Measurements from ENCODE around the gene TRAPPC2. TPM values are rescaled to one million over a fixed set of nuclear protein-coding genes. Genes with fewer than 3 reads are reported as not detected.

The TRAPPC2 gene
- total and polyA plus RNA-seq, 2 of the 4 experiments (the other 2 are of a cell fraction): 11.3 to 13.8 TPM

- no peak overlapping the region for H3K18ac ChIP-seq (ENCODE audit: low read depth, low read length)
- no peak overlapping the region for H2AK9ac ChIP-seq (replicated peaks; ENCODE audit: low read depth, low read length, poor library complexity)
- in situ Hi-C loops (cut with MboI; ENCODE audit: low sequenced_read_pairs): no loop called here
- peaks cover 10% of the 10 kb centered on the region for H3K27me3 ChIP-seq (ENCODE audit: control insufficient read depth, insufficient read depth, low read length)
- H3K4me3 ChIP-seq (ENCODE audit: insufficient read depth, low read depth, low read length): no peak overlapping the region
- 90% methylated on average over 2 of the region's 4 CpGs; no CpG with 5 or more reads in 1 of the 2 experiments for WGBS, 2 experiments (ENCODE audit: extremely low coverage in 2 of 2, insufficient read length in 1 of 2)
- dilution Hi-C loops (cut with HindIII; ENCODE audit: low sequenced_read_pairs, unreplicated experiment): no loop called here
- no peak for ATAC-seq (ENCODE audit: low read depth)
- no peak overlapping the region for H3K4me2 ChIP-seq (ENCODE audit: low read depth, low read length)
- H3K14ac ChIP-seq (replicated peaks; ENCODE audit: low read depth, low read length): no peak overlapping the region
- H2AK5ac ChIP-seq (ENCODE audit: low read depth, low read length): no peak overlapping the region
- CTCF ChIA-PET: no interaction called here
- TF ChIP-seq CHD1 (IDR thresholded peaks at IDR 0.05; ENCODE audit: low read depth, low read length) (no peak), RFX5 (IDR thresholded peaks at IDR 0.05; ENCODE audit: low read depth, low read length) (no peak), MAFK (IDR thresholded peaks at IDR 0.05; ENCODE audit: low read depth, low read length) (no peak), NFE2L2 (IDR thresholded peaks at IDR 0.05; ENCODE audit: low read depth, low read length) (no peak), FOS (IDR thresholded peaks at IDR 0.05; ENCODE audit: low read depth, low read length) (no peak), POLR2A (IDR thresholded peaks at IDR 0.05; ENCODE audit: low read depth, low read length) (no peak), MXI1 (IDR thresholded peaks at IDR 0.05; ENCODE audit: borderline replicate concordance, low read depth, low read length) (no peak), MAZ (IDR thresholded peaks at IDR 0.05; ENCODE audit: borderline replicate concordance, low read depth, low read length) (no peak), USF2 (IDR thresholded peaks at IDR 0.05; ENCODE audit: low read depth, low read length) (no peak), SMC3 (IDR thresholded peaks at IDR 0.05; ENCODE audit: low read depth, low read length) (no peak), RCOR1 (IDR thresholded peaks at IDR 0.05; ENCODE audit: insufficient replicate concordance, low read length) (no peak), RAD21 (IDR thresholded peaks at IDR 0.05; ENCODE audit: low read length) (no peak), CEBPB (IDR thresholded peaks at IDR 0.05; ENCODE audit: low read depth, low read length) (no peak), CTCF (conservative IDR thresholded peaks at IDR 0.05; ENCODE audit: low read depth, low read length) (no peak), ELK1 (IDR thresholded peaks at IDR 0.05; ENCODE audit: borderline replicate concordance, low read depth, low read length) (no peak), BHLHE40 (IDR thresholded peaks at IDR 0.05; ENCODE audit: low read depth, low read length) (no peak)
- no peak overlapping the region for H4K5ac ChIP-seq (ENCODE audit: low read depth, low read length)
- H4K20me1 ChIP-seq (ENCODE audit: insufficient read depth, low read length): no peaks in the 10 kb centered on the region
- no peak overlapping the region for H4K91ac ChIP-seq (ENCODE audit: insufficient read depth, low read depth, low read length)
- no peaks in the 10 kb centered on the region for H3K36me3 ChIP-seq (ENCODE audit: control insufficient read depth, insufficient read depth, low read length)
- no peak overlapping the region for H2AFZ ChIP-seq (replicated peaks; ENCODE audit: low read length, poor library complexity)
- no TSS peak for BruUV-seq (replicated peaks)
- no peak overlapping the region for H3K56ac ChIP-seq (ENCODE audit: extremely low read depth, insufficient read depth, low read length)
- H2BK15ac ChIP-seq (ENCODE audit: low read depth, low read length): no peak overlapping the region
- H3K79me1 ChIP-seq (ENCODE audit: low read depth in 1 of 2, low read length in 2 of 2): peaks cover under 1 to 2% of the 10 kb centered on the region in 2 experiments; a peak in 1 of 4 replicates
- no peaks in the 10 kb centered on the region for H3K4me1 ChIP-seq (ENCODE audit: control insufficient read depth, insufficient read depth, low read length)
- H3K4ac ChIP-seq (ENCODE audit: low read depth, low read length): no peak overlapping the region
- H3K9me3 ChIP-seq (ENCODE audit: control insufficient read depth, insufficient read depth, low read length): no peaks in the 10 kb centered on the region
- no peak overlapping the region for H3K9ac ChIP-seq (ENCODE audit: low read depth, low read length)
- H3K23ac ChIP-seq (ENCODE audit: low read depth, low read length): no peak overlapping the region
- H3K9me1 ChIP-seq (ENCODE audit: insufficient read depth, low read length): no peaks in the 10 kb centered on the region
- no peak overlapping the region for H4K8ac ChIP-seq (ENCODE audit: low read depth in 2 of 2, low read length in 2 of 2)
- no peak for DNase-seq
- H2BK5ac ChIP-seq (ENCODE audit: low read depth, low read length, poor library complexity, severe bottlenecking): no peak overlapping the region
- H2BK20ac ChIP-seq (ENCODE audit: low read depth, low read length): no peak overlapping the region
- H3K27ac ChIP-seq (ENCODE audit: insufficient read depth, low read length): no peak overlapping the region
- no peak overlapping the region for H2BK120ac ChIP-seq (ENCODE audit: low read depth, low read length)
- POLR2A ChIA-PET (ENCODE audit: unreplicated experiment): no interaction called here
- intact Hi-C loops (cut with micrococcal nuclease): no loop called here
Observed at GRCh38 chrX:13684361-13684760, 50.1 kb downstream of the TRAPPC2 start.
